Measurements from ENCODE around the gene AFF3. TPM values are rescaled to one million over a fixed set of nuclear protein-coding genes. Genes with fewer than 3 reads are reported as not detected.

AFF3 gene
- total RNA-seq, 1 experiment from 2014 or later: 0.61 TPM

- Histone ChIP-seq H3K9me3 (ENCODE audit: control insufficient read depth in 1 of 2, insufficient read depth in 1 of 2, low read depth in 1 of 2, low read length in 2 of 2) (no peaks in the 10 kb centered on the region), H3K79me2 (ENCODE audit: insufficient read depth, low read length) (no peaks in the 10 kb centered on the region), H3K9me2 (ENCODE audit: insufficient read depth) (no peaks in the 10 kb centered on the region), H4K20me1 (ENCODE audit: insufficient read depth) (no peaks in the 10 kb centered on the region), H2AFZ (ENCODE audit: low read depth, low read length, poor library complexity, severe bottlenecking) (no peak overlapping the region), H3K4me1 (ENCODE audit: control insufficient read depth in 1 of 2, insufficient read depth in 2 of 2, low read length in 2 of 2) (no peaks in the 10 kb centered on the region), H3K4me3 (replicated peaks in 1 of 2; ENCODE audit: low read depth in 1 of 2, low read length in 2 of 2) (no peak overlapping the region), H3K27ac (ENCODE audit: low read depth, low read length) (no peak overlapping the region), H3K27me3 (ENCODE audit: insufficient read depth, low read length) (no peaks in the 10 kb centered on the region), H3K9ac (ENCODE audit: low read length) (no peak overlapping the region), H3K36me3 (ENCODE audit: control insufficient read depth in 1 of 2, insufficient read depth in 2 of 2, low read length in 2 of 2) (no peaks in the 10 kb centered on the region), H3K4me2 (ENCODE audit: low read length) (no peak overlapping the region)
- no TSS peak for BruUV-seq (replicated peaks)
- CTCF ChIA-PET: no interaction called here
- POLR2A ChIA-PET: no interaction called here
- intact Hi-C loops (cut with micrococcal nuclease): loop anchor here (5.0 kb wide), 1 partner anchor 962 kb away; no protein-coding TSS in a partner anchor
- ATAC-seq (no peak), DNase-seq (ENCODE audit: low read depth, low spot score) (no peak)
- RAD21 ChIA-PET (ENCODE audit: low non-redundant PET in 1 of 2, low total read pairs in 2 of 2, uncharacterized antibody in 2 of 2, unreplicated experiment in 2 of 2): no interaction called here
- TF ChIP-seq ELF1 (IDR thresholded peaks at IDR 0.05; ENCODE audit: borderline replicate concordance, low read depth): no peak
Measured at GRCh38 chr2:99520195-99520594, 622.2 kb downstream of the AFF3 start.

GRCh38 chr2:99514357-99514756, 628.0 kb downstream of the AFF3 start:
- Histone ChIP-seq H3K9ac (ENCODE audit: low read length) (no peak overlapping the region), H3K4me2 (ENCODE audit: low read length) (no peak overlapping the region), H3K27me3 (ENCODE audit: insufficient read depth, low read length) (no peaks in the 10 kb centered on the region), H3K9me3 (ENCODE audit: control insufficient read depth in 1 of 2, insufficient read depth in 1 of 2, low read depth in 1 of 2, low read length in 2 of 2) (no peaks in the 10 kb centered on the region), H3K36me3 (ENCODE audit: control insufficient read depth in 1 of 2, insufficient read depth in 2 of 2, low read length in 2 of 2) (no peaks in the 10 kb centered on the region), H4K20me1 (ENCODE audit: insufficient read depth) (no peaks in the 10 kb centered on the region), H3K79me2 (ENCODE audit: insufficient read depth, low read length) (no peaks in the 10 kb centered on the region), H3K4me3 (replicated peaks in 1 of 2; ENCODE audit: low read depth in 1 of 2, low read length in 2 of 2) (no peak overlapping the region), H2AFZ (ENCODE audit: low read depth, low read length, poor library complexity, severe bottlenecking) (no peak overlapping the region), H3K27ac (ENCODE audit: low read depth, low read length) (no peak overlapping the region), H3K4me1 (ENCODE audit: control insufficient read depth in 1 of 2, insufficient read depth in 2 of 2, low read length in 2 of 2) (no peaks in the 10 kb centered on the region), H3K9me2 (ENCODE audit: insufficient read depth) (no peaks in the 10 kb centered on the region)
- DNase-seq (ENCODE audit: low read depth, low spot score): no peak
- no TSS peak for BruUV-seq (replicated peaks)
- no peak for ATAC-seq
- TF ChIP-seq FOSL1 (IDR thresholded peaks at IDR 0.05; ENCODE audit: low read depth) (no peak), TCF7L2 (IDR thresholded peaks at IDR 0.05; ENCODE audit: borderline replicate concordance, extremely low read depth, insufficient read depth, insufficient read length) (no peak), CBX3 (IDR thresholded peaks at IDR 0.05; ENCODE audit: low read depth) (no peak)
- CTCF ChIA-PET: no interaction called here
- POLR2A ChIA-PET: no interaction called here
- intact Hi-C loops (cut with micrococcal nuclease): no loop called here
- RAD21 ChIA-PET (ENCODE audit: low non-redundant PET in 1 of 2, low total read pairs in 2 of 2, uncharacterized antibody in 2 of 2, unreplicated experiment in 2 of 2): no interaction called here

GRCh38 chr2:99512181-99512591, 630.2 kb downstream of the AFF3 start:
- BruUV-seq (replicated peaks): no TSS peak
- ChIA-PET RAD21 (ENCODE audit: low non-redundant PET in 1 of 2, low total read pairs in 2 of 2, uncharacterized antibody in 2 of 2, unreplicated experiment in 2 of 2) (no interaction called here), POLR2A (no interaction called here), CTCF (no interaction called here)
- no peaks in the 10 kb centered on the region for H3K4me1 ChIP-seq (ENCODE audit: control insufficient read depth in 1 of 2, insufficient read depth in 2 of 2, low read length in 2 of 2)
- no peaks in the 10 kb centered on the region for H3K27me3 ChIP-seq (ENCODE audit: insufficient read depth, low read length)
- no peak overlapping the region for H3K4me3 ChIP-seq (replicated peaks in 1 of 2; ENCODE audit: low read depth in 1 of 2, low read length in 2 of 2)
- DNase-seq (ENCODE audit: low read depth, low spot score) (no peak), ATAC-seq (no peak)
- H3K9ac ChIP-seq (ENCODE audit: low read length): no peak overlapping the region
- H3K4me2 ChIP-seq (ENCODE audit: low read length): no peak overlapping the region
- no peaks in the 10 kb centered on the region for H3K79me2 ChIP-seq (ENCODE audit: insufficient read depth, low read length)
- intact Hi-C loops (cut with micrococcal nuclease): no loop called here
- no peaks in the 10 kb centered on the region for H3K9me3 ChIP-seq (ENCODE audit: control insufficient read depth in 1 of 2, insufficient read depth in 1 of 2, low read depth in 1 of 2, low read length in 2 of 2)
- no peaks in the 10 kb centered on the region for H3K36me3 ChIP-seq (ENCODE audit: control insufficient read depth in 1 of 2, insufficient read depth in 2 of 2, low read length in 2 of 2)
- no peak overlapping the region for H2AFZ ChIP-seq (ENCODE audit: low read depth, low read length, poor library complexity, severe bottlenecking)
- no peaks in the 10 kb centered on the region for H4K20me1 ChIP-seq (ENCODE audit: insufficient read depth)
- H3K27ac ChIP-seq (ENCODE audit: low read depth, low read length): no peak overlapping the region
- no peaks in the 10 kb centered on the region for H3K9me2 ChIP-seq (ENCODE audit: insufficient read depth)
- TF ChIP-seq EZH2phosphoT487 (IDR thresholded peaks at IDR 0.05; ENCODE audit: borderline replicate concordance) (no peak), ATF3 (IDR thresholded peaks at IDR 0.05) (no peak), ELF1 (IDR thresholded peaks at IDR 0.05; ENCODE audit: borderline replicate concordance, low read depth) (no peak), POLR2AphosphoS5 (IDR thresholded peaks at IDR 0.05; ENCODE audit: low read depth, low read length) (no peak), REST (IDR thresholded peaks at IDR 0.05; ENCODE audit: low read depth) (no peak), SP1 (IDR thresholded peaks at IDR 0.05; ENCODE audit: low read depth) (no peak), MAX (IDR thresholded peaks at IDR 0.05) (no peak), POLR2A (IDR thresholded peaks at IDR 0.05; ENCODE audit: borderline replicate concordance, extremely low read depth, insufficient read depth, insufficient read length) (no peak), TCF7L2 (IDR thresholded peaks at IDR 0.05; ENCODE audit: borderline replicate concordance, extremely low read depth, insufficient read depth, insufficient read length) (no peak), ZFX (IDR thresholded peaks at IDR 0.05) (no peak)

All from HCT116 (cell line).